COLO668 (cell line): ENCODE results near the gene SORCS1.

Experiments used
- DNase-seq: peaks from one replicate; lab custom pipeline; 2025; ENCODE audit not compliant: unreplicated experiment; lab: John Stamatoyannopoulos, UW

Gene SORCS1

GRCh38 chr10:107163881-107164861, at the start of gene SORCS1:
Gene SORCS1, minus strand, starts transcription at chr10:107164706.
- peak; percentile 76 for DNase-seq

- DNase-seq: no peak
Observed at GRCh38 chr10:107214261-107214660, 49.8 kb upstream of the SORCS1 start.

- DNase-seq: no peak
Observed at GRCh38 chr10:107213861-107214260, 49.4 kb upstream of the SORCS1 start.

- no peak for DNase-seq
Observed at GRCh38 chr10:107206833-107207232, 42.3 kb upstream of the SORCS1 start.

GRCh38 chr10:107169516-107169915, 5.0 kb upstream of the SORCS1 start:
- no peak for DNase-seq

- DNase-seq: no peak
Observed at GRCh38 chr10:107168738-107169137, 4.2 kb upstream of the SORCS1 start.

GRCh38 chr10:107166403-107166802, 1.9 kb upstream of the SORCS1 start:
- no peak for DNase-seq

- peak; percentile 21 for DNase-seq
Observed at GRCh38 chr10:107164992-107165391, 486 bp upstream of the SORCS1 start.

GRCh38 chr10:107163076-107163855, 1.2 kb downstream of the SORCS1 start:
- no peak for DNase-seq

- no peak for DNase-seq
Observed at GRCh38 chr10:107160866-107161265, 3.6 kb downstream of the SORCS1 start.

GRCh38 chr10:107159871-107160270, 4.6 kb downstream of the SORCS1 start:
- DNase-seq: no peak

GRCh38 chr10:107157071-107157470, 7.4 kb downstream of the SORCS1 start:
- DNase-seq: no peak

GRCh38 chr10:107152087-107152486, 12.4 kb downstream of the SORCS1 start:
- DNase-seq: no peak

GRCh38 chr10:107148906-107149305, 15.6 kb downstream of the SORCS1 start:
- DNase-seq: no peak

GRCh38 chr10:107144490-107144889, 20.0 kb downstream of the SORCS1 start:
- no peak for DNase-seq

GRCh38 chr10:107141524-107142061, 22.9 kb downstream of the SORCS1 start:
- no peak for DNase-seq

GRCh38 chr10:107139237-107139636, 25.3 kb downstream of the SORCS1 start:
- DNase-seq: no peak

- no peak for DNase-seq
Observed at GRCh38 chr10:107133656-107134055, 30.9 kb downstream of the SORCS1 start.

- no peak for DNase-seq
Observed at GRCh38 chr10:107129000-107129399, 35.5 kb downstream of the SORCS1 start.

GRCh38 chr10:107126512-107127065, 37.9 kb downstream of the SORCS1 start:
- DNase-seq: no peak

GRCh38 chr10:107122703-107123102, 41.8 kb downstream of the SORCS1 start:
- DNase-seq: no peak
